ENCODE measurements around the gene BSN.
"Not testable (repeated sequence)": the region's sequence is repeated elsewhere in the genome, so short reads cannot be mapped to it uniquely, and the experiment has no call there.

The BSN gene

DNA sequence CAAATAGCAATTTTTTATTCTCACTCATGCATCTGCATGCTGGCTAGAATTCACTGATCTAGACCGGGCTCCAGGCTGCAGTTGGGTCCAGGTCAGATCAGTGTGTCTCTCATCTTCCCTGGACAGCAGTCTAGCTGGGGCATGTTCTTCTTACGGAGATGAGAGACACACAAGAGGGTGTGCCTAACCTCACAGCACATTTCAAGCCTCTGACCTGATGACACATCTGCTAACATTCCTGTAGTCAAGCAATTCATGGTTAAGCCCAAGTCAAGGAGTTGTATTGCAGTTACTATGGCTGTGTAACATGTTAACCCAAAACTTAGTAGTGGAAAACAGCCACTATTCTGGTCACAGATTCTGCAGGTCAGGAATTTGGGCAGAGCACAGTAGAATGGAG is 13.1 kb downstream of the BSN start:
- TF ChIP-seq, protein P1, sequence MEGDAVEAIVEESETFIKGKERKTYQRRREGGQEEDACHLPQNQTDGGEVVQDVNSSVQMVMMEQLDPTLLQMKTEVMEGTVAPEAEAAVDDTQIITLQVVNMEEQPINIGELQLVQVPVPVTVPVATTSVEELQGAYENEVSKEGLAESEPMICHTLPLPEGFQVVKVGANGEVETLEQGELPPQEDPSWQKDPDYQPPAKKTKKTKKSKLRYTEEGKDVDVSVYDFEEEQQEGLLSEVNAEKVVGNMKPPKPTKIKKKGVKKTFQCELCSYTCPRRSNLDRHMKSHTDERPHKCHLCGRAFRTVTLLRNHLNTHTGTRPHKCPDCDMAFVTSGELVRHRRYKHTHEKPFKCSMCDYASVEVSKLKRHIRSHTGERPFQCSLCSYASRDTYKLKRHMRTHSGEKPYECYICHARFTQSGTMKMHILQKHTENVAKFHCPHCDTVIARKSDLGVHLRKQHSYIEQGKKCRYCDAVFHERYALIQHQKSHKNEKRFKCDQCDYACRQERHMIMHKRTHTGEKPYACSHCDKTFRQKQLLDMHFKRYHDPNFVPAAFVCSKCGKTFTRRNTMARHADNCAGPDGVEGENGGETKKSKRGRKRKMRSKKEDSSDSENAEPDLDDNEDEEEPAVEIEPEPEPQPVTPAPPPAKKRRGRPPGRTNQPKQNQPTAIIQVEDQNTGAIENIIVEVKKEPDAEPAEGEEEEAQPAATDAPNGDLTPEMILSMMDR (IDR thresholded peaks at IDR 0.05; ENCODE audit: low read depth, low read length): no peak
- Histone ChIP-seq H3K9me3 (ENCODE audit: severe bottlenecking) (no peaks in the 10 kb centered on the region), H3K4me3 (ENCODE audit: low read depth, low read length) (no peak overlapping the region), H3K36me3 (0 out of 2 replicates have a peak, but pooled peaks cover 4% of the 10 kb centered on the region), H3K27ac (no peak overlapping the region), H3K27me3 (ENCODE audit: insufficient read depth, low read depth, severe bottlenecking) (no peaks in the 10 kb centered on the region)
- DNase-seq: no peak

DNA sequence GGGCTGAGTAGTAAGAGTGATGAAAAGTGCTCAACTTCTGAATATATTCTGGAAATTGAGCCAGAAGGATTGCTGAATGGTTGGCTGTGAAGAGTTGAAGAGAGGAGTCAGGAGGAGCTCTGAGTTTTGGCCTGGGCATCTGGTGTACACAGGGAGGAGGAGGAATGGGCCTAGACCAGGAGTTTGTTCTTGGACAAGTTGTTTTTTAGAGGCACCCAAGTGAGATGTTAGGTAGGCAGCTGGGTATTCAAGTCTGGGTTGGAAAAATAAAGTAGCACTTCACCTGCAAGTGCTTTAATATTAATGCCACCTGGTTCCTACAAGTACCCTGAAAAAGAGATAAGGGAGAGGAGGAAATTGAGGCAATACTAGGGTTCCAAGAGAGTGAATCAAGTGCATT is 14.7 kb downstream of the BSN start:
- TF ChIP-seq, protein P1 (IDR thresholded peaks at IDR 0.05; ENCODE audit: low read depth, low read length): no peak
- DNase-seq: no peak
- no peaks in the 10 kb centered on the region for H3K27me3 ChIP-seq (ENCODE audit: insufficient read depth, low read depth, severe bottlenecking)
- H3K27ac ChIP-seq: no peak overlapping the region
- no peak overlapping the region for H3K4me3 ChIP-seq (ENCODE audit: low read depth, low read length)
- H3K36me3 ChIP-seq: no peaks in the 10 kb centered on the region
- no peaks in the 10 kb centered on the region for H3K9me3 ChIP-seq (ENCODE audit: severe bottlenecking)

DNA sequence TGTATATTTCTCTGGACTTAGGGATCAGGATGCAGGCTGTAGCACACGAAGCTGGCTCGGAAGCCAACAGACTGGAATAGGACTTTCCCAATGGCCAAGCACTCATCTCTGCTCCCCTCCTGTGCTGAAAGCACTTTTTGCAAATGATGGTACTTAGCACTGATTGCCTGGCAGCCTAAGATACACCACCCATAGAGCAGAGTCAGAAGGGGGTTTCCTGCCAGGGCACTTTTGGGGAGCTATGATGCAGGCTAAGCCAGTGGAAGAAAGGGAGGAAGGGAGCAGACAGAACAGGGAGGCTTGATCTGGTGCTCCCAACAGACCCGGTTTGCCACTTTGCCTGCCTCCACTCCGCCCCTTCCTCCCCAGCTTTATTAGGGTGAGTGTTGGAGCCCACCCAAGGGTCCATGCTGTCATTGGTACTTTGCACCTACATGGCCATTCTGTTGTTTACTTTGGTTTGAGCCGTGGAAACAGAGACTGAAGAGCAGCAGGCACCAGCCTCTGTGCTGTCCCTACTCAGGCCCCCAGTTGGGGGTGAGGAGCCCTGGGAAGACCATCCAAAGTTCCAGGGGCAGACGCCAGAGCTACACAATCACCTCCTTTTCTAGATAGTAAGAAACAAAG is 15.9 kb downstream of the BSN start:
- Histone ChIP-seq H3K36me3 (no peaks in the 10 kb centered on the region), H3K9me3 (ENCODE audit: severe bottlenecking) (no peaks in the 10 kb centered on the region), H3K27me3 (ENCODE audit: insufficient read depth, low read depth, severe bottlenecking) (no peaks in the 10 kb centered on the region), H3K4me3 (ENCODE audit: low read depth, low read length) (no peak overlapping the region), H3K27ac (no peak overlapping the region)
- TF ChIP-seq, protein P1 (IDR thresholded peaks at IDR 0.05; ENCODE audit: low read depth, low read length): no peak
- no peak for DNase-seq

DNA sequence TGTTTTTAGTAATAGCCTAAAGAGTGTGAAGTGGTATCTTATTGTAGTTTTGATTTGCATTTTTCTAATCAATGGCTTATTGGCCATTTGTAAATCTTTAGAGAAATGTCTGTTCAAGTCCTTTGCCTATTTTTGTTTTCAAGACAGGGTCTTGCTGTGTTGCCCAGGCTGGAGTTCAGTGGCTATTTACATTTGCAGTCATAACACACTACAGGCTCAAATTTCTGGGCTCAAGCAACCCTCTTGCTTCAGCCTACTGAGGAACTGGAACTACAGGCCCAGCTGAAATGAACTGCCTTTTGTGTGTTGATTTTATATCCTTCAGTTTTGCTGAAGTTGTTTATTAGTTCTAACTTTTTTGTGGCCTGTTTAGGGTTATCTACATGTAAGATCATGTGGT is 27.9 kb downstream of the BSN start:
- H3K4me3 ChIP-seq (ENCODE audit: low read depth, low read length): no peak overlapping the region
- no peak for DNase-seq
- no peaks in the 10 kb centered on the region for H3K27me3 ChIP-seq (ENCODE audit: insufficient read depth, low read depth, severe bottlenecking)
- TF ChIP-seq, protein P1 (IDR thresholded peaks at IDR 0.05; ENCODE audit: low read depth, low read length): no peak
- H3K27ac ChIP-seq: no peak overlapping the region
- H3K9me3 ChIP-seq (ENCODE audit: severe bottlenecking): no peaks in the 10 kb centered on the region
- 0 out of 2 replicates have a peak, but pooled peaks cover 6% of the 10 kb centered on the region for H3K36me3 ChIP-seq

DNA sequence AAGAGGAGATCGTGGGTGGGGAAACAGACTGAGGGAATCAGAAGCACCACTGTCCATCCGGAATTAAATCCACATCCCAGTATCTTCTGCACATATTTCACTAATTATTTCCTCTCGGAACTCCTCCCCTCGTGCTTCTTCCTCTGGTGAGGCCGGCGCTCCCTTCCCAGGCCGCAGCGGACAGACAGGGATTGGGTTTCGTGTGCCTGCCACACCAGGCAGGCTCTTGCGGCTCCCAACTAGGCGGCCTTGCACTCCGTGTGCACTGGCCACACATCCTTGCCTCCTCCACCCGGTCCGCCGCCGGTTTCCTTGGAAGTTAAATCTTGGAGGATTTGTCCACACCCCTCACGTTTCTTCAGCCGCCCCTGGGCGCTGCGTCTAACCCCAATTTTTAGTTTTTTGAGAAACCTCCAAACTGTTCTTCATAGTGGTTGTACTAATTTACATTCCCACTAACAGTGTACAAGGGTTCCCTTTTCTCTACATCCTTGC is 31.0 kb downstream of the BSN start:
- not testable (repeated sequence) for H3K27ac ChIP-seq; H3K4me3 ChIP-seq (ENCODE audit: low read depth, low read length); DNase-seq; H3K36me3 ChIP-seq; H3K27me3 ChIP-seq (ENCODE audit: insufficient read depth, low read depth, severe bottlenecking); H3K9me3 ChIP-seq (ENCODE audit: severe bottlenecking)

DNA sequence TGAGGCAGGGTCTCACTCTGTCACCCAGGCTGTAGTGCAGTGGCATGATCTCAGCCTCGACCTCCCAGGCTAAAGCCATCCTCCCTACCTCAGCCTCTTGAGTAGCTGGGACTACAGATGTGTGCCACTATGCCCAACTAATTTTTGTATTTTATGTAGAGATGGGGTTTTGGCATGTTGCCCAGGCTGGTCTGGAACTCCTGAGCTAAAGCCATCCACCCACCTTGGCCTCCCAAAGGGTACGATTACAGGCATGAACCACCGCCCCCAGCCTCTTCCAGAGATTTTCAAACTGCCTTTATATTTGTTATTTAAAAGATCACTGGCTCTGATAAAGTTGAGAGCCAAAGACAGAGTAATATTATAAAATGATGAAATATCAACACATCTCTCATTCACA is 37.3 kb downstream of the BSN start:
- Histone ChIP-seq H3K36me3 (no peaks in the 10 kb centered on the region), H3K4me3 (ENCODE audit: low read depth, low read length) (no peak overlapping the region), H3K27ac (no peak overlapping the region), H3K9me3 (ENCODE audit: severe bottlenecking) (no peaks in the 10 kb centered on the region), H3K27me3 (ENCODE audit: insufficient read depth, low read depth, severe bottlenecking) (no peaks in the 10 kb centered on the region)
- TF ChIP-seq, protein P1 (IDR thresholded peaks at IDR 0.05; ENCODE audit: low read depth, low read length): no peak
- no peak for DNase-seq
